Ectodermal cell (in vitro differentiated cells): ENCODE data around the gene TMEM233.
"Not testable (repeated sequence)": the region's sequence is repeated elsewhere in the genome, so short reads cannot be mapped to it uniquely, and the experiment has no call there.

ENCODE experiments used
- H3K27ac ChIP-seq: 2 replicates; pipeline ENCODE4 v1.7.0; 2013; ENCODE audit warnings: mild to moderate bottlenecking, low read depth, low read length; ENCODE audit not compliant: insufficient read depth, poor library complexity, severe bottlenecking
- H3K27me3 ChIP-seq: 2 replicates; pipeline ENCODE4 v1.7.0; 2013; ENCODE audit warnings: mild to moderate bottlenecking, low read length; ENCODE audit not compliant: insufficient read depth, control insufficient read depth, poor library complexity, severe bottlenecking
- H3K36me3 ChIP-seq: one replicate; pipeline ENCODE4 v1.7.0; 2013; ENCODE audit warnings: low read length; ENCODE audit not compliant: control insufficient read depth, insufficient read depth
- H3K4me1 ChIP-seq: one replicate; pipeline ENCODE4 v1.7.0; 2013; ENCODE audit warnings: low read length; ENCODE audit not compliant: control insufficient read depth, insufficient read depth
- H3K4me3 ChIP-seq: 2 replicates; pipeline ENCODE4 v1.7.0; 2013; ENCODE audit warnings: low read depth, low read length, control low read depth; ENCODE audit not compliant: insufficient read depth
- H3K9me3 ChIP-seq: 2 replicates; pipeline ENCODE4 v1.7.0; 2013; ENCODE audit warnings: mild to moderate bottlenecking, low read length, moderate library complexity; ENCODE audit not compliant: control insufficient read depth
- WGBS, 2 experiments: methylation state at CpG; one replicate each; pipeline ENCODE4 v1.1.7; 2013; ENCODE audit warnings: missing lambda C conversion rate in 2 of 2; 5-methylcytosine and 5-hydroxymethylcytosine counted together

TMEM233 gene

DNA sequence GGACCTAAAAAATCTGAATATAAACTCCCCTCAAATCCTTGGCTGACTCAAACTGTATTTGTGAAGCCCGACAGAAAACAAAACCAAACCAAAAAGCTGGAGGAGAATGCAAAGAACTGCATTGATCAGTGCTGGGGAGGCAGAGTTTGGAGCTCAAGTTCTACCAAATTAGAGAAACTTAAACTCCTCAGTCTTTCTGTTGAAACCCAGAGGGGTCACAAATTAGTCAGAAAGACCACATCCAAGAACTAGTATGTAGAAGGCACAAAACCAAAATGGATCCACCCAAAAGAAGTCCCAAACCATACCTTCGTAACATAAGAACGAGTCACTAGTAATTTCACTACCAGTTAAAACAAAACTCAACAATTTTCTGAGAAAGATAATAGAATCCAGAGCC is 59.1 kb downstream of the TMEM233 start:
- Histone ChIP-seq H3K27ac (no peak overlapping the region), H3K27me3 (no peaks in the 10 kb centered on the region)
- WGBS, 2 experiments = 71 to 76% methylated on average over 3 of the region's 3 CpGs

DNA sequence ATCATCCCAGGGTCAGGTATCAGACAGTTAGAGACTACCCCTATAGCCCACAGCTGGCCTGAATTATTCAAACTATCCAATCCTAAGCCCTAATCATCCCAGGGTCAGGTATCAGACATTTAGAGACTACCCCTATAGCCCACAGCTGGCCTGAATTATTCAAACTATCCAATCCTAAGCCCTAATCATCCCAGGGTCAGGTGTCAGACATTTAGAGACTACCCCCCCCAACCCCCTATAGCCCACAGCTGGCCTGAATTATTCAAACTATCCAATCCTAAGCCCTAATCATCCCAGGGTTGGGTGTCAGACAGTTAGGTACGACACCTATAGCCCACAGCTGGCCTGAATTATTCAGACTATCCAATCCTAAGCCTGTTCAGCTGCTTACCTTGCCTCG is 63.4 kb downstream of the TMEM233 start:
- H3K27me3 ChIP-seq, H3K9me3 ChIP-seq, H3K4me1 ChIP-seq, H3K4me3 ChIP-seq, H3K27ac ChIP-seq, H3K36me3 ChIP-seq: not testable (repeated sequence)
- 81 to 85% methylated on average over 2 of the region's 2 CpGs for WGBS, 2 experiments

More for the DNA sequence above, 59.1 kb downstream of the TMEM233 start:
- Histone ChIP-seq H3K9me3 (peaks cover 3% of the 10 kb centered on the region), H3K4me3 (no peak overlapping the region), H3K36me3 (no peaks in the 10 kb centered on the region), H3K4me1 (no peaks in the 10 kb centered on the region)

DNA sequence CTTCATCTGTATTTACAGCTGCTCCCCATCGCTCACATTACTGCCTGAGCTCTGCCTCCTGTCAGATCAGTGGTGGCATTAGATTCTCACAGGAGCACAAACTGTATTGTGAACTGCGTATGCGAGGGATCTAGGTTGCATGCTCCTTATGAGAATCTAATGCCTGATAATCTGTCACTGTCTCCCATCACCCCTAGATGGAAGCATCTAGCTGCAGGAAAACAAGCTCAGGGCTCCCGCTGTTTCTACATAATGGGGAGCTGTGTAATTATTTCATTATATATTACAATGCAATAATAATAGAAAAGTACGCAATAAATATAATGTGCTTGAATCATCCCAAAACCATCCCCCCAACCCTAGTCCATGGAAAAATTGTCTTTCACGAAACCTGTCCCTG is 64.6 kb downstream of the TMEM233 start:
- WGBS, 2 experiments = 94 to 95% methylated on average over 5 of the region's 6 CpGs

DNA sequence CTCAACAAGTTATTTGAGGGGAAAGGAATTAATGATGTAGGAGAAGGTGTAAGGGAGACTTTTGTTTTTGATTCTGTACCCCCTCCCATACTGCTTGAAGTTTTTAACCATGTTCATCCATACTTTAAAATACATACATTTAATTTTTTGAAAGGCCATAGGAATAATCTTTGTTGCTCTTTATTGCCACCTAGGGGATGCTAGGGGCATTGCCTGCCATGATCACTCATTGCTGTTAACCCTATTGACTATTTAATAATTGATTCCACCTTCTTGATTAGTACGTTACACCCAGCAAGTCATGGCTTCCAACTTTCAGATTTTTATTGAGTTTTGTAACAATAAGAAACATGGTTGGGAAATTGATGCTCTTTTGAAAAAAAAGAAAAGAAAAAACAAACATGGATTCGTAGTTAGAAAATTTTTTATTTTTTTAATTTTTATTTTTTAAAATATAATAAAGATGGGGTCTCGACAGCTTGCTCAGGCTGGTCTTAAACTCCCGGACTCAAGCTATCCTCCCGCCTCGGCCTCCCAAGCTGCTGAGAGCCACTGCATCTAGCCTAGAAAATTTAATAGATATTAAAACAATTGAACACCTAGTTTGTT is 65.8 kb downstream of the TMEM233 start:
- H3K4me3 ChIP-seq = no peak overlapping the region
- no peaks in the 10 kb centered on the region for H3K27me3 ChIP-seq
- H3K9me3 ChIP-seq = no peaks in the 10 kb centered on the region
- no peak overlapping the region for H3K27ac ChIP-seq
- H3K36me3 ChIP-seq = no peaks in the 10 kb centered on the region
- H3K4me1 ChIP-seq = no peaks in the 10 kb centered on the region
- WGBS, 2 experiments = 49 to 59% methylated on average over 4 to 5 of the region's 6 CpGs

More for the DNA sequence above, 64.6 kb downstream of the TMEM233 start:
- H3K4me1 ChIP-seq, H3K4me3 ChIP-seq, H3K36me3 ChIP-seq, H3K27me3 ChIP-seq, H3K27ac ChIP-seq, H3K9me3 ChIP-seq: not testable (repeated sequence)

DNA sequence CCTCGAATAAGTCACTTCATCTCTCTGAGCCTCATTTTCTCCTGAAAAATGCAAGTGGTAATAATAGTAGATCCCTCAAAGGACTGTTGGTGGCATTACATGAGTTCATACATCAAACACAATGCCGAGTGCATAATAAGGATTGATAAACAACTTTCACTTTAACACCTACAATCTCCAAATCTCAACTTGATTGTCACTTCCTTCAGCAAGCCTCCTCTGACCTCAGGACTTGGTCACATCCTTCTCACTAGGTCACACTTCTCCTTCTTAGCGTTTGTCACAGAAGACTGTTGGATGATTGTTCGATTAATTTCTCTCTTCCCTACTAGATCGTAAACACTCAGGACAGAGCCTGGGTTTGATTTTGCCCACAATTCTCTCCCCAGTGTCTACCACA is 66.5 kb downstream of the TMEM233 start:
- H3K4me1 ChIP-seq = no peaks in the 10 kb centered on the region
- no peaks in the 10 kb centered on the region for H3K9me3 ChIP-seq
- H3K4me3 ChIP-seq = no peak overlapping the region
- H3K27ac ChIP-seq = no peak overlapping the region
- WGBS, 2 experiments = 91 to 93% methylated on average over 5 of the region's 5 CpGs
- no peaks in the 10 kb centered on the region for H3K27me3 ChIP-seq
- H3K36me3 ChIP-seq = no peaks in the 10 kb centered on the region

DNA sequence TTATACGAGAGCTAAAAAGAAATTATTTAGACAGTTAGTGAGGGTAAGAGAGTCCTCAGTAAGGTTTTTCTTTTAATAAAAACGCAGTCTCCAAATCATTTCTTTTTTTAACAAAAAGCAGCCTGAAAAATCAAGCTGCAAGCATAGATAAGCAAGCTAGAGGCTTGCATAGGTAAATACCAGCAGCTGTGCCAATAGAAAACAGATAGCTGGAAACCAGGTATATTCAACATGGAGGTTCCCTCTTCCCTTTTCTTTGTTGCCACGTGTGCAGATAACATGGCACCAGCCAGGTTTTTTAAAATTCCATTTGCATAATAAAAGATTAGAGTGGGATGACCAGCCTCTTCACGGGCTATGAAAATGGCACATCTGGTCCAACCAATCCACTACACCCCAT is 68.3 kb downstream of the TMEM233 start:
- no peak overlapping the region for H3K27ac ChIP-seq
- no peak overlapping the region for H3K4me3 ChIP-seq
- no peaks in the 10 kb centered on the region for H3K27me3 ChIP-seq
- no peaks in the 10 kb centered on the region for H3K4me1 ChIP-seq
- 67 to 83% methylated on average over 3 to 4 of the region's 4 CpGs for WGBS, 2 experiments
- H3K9me3 ChIP-seq = no peaks in the 10 kb centered on the region
- H3K36me3 ChIP-seq = no peaks in the 10 kb centered on the region

DNA sequence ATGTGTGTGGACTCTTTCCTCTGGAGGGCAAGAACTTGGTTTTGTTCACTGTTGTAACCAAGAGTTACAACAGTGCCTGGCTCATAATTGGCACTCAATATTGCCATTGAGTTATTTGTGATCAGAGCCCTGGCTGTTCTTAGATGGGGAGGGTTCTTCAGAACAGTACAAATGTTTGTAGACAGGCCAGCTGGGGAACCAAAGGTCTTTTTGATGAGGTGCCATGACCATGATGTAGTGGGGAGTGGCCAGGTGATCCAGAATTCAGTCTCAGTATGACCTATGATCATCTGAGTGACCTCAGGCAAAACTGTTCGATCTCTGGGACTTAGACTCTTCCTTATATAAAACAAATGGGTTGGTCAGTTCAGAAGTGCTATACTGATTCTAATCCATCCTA is 71.1 kb downstream of the TMEM233 start:
- H3K36me3 ChIP-seq = no peaks in the 10 kb centered on the region
- H3K27me3 ChIP-seq = no peaks in the 10 kb centered on the region
- H3K4me1 ChIP-seq = no peaks in the 10 kb centered on the region
- H3K4me3 ChIP-seq = no peak overlapping the region
- H3K9me3 ChIP-seq = no peaks in the 10 kb centered on the region
- no peak overlapping the region for H3K27ac ChIP-seq
- 73 to 90% methylated on average over 1 of the region's 1 CpG for WGBS, 2 experiments

DNA sequence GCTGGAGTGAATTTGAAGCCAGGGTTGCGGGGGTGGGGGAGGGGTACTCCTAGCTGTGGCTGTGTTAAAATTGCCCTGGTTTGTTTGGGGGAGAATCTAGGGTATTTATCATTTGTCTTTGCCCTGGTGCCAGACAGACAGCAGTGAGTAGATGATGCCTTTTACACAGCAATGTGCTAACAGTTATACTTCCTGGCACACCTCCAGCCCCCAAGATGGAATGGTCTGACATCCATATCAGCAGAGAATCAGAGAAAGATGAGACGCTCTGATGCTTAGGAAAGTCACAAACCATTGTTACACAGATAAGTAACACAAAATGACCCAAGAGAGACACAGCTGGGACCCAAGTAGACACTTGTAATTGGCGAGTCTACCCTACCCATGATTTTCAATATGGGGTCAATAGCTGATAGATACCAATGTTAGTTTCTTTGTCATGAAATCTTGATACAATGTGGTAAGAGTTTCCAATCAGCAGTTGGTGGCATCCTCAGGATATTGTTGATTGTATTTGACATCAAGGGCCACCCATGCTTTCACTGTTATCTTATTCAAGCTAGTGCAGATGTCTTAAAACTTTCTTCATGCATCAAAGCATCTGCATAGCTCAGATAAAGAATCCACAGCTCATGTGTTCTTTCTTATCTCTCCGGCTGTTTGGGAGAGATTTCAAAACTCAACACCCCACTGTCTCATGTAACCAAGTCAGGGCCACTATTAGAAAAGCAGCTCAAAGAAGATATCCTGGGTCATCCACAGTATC is 71.8 kb downstream of the TMEM233 start:
- 93 to 95% methylated on average over 4 of the region's 4 CpGs for WGBS, 2 experiments
- no peak overlapping the region for H3K27ac ChIP-seq
- no peaks in the 10 kb centered on the region for H3K9me3 ChIP-seq
- H3K36me3 ChIP-seq = peaks cover 1% of the 10 kb centered on the region
- H3K27me3 ChIP-seq = no peaks in the 10 kb centered on the region
- H3K4me1 ChIP-seq = no peaks in the 10 kb centered on the region
- no peak overlapping the region for H3K4me3 ChIP-seq

DNA sequence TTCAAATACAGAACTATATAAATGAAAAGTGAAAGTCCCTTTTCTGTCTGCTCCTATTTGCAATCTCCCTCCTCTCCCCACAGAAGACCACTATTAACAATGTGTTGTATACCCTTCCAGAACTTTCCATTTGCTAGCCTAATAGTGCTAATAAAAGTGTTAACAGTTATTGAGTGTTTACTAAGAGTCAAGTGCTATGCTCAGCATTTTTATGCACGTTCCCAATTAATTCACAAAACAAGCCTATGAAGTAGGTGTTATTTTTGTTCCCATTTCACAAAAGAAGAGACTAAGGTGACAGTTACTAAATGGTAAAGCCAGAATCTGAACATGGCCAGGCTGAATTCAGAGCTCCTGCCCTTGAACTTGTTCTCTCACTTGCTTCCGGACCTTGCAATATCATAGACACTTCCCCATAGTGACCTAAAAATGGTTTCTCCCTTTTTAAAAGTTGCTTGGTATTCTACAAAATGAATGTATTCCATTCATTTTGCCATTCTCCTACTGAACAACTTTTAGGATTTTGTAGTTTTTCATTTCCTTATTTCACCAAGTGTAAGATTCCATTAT is 72.7 kb downstream of the TMEM233 start:
- Histone ChIP-seq H3K4me3 (no peak overlapping the region), H3K4me1 (no peaks in the 10 kb centered on the region), H3K27ac (no peak overlapping the region), H3K36me3 (peaks cover 8% of the 10 kb centered on the region), H3K9me3 (no peaks in the 10 kb centered on the region), H3K27me3 (no peaks in the 10 kb centered on the region)
- 92 to 100% methylated on average over 1 to 2 of the region's 2 CpGs for WGBS, 2 experiments

DNA sequence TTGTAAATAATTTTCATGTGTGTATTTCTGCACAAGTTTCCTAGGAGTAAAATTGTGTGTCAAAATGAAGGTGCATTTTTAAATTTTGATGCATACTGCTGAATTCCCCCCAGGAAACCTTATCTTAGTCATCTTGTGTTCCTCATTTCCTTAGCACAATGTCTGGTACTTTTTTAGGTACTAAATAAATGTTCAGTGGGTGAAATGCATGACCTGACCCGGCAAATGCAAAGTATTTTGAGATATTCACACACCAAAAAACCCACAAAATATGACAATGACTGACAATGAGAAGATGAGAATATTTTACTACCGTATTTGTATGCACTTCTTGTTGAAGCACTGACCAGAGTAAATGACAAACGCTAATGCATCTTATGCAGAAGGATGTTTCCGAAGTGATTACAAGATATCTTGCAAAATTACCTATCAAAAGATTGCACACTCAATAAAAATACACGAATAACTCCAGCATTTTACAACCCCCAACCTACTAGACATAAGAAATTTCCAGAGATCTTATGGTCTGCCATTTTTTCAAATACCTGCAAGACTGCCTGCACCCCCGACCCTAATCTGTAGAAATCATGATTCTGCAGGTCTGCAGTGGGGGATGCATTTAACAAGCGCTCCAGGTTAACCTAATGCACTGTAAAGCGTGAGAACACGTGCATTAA is 73.5 kb downstream of the TMEM233 start:
- 48 to 49% methylated on average over 8 to 9 of the region's 9 CpGs for WGBS, 2 experiments
- no peaks in the 10 kb centered on the region for H3K4me1 ChIP-seq
- peak overlapping the region; percentile 85 for H3K4me3 ChIP-seq
- H3K9me3 ChIP-seq = no peaks in the 10 kb centered on the region
- no peak overlapping the region for H3K27ac ChIP-seq
- peaks cover 12% of the 10 kb centered on the region for H3K36me3 ChIP-seq
- no peaks in the 10 kb centered on the region for H3K27me3 ChIP-seq
